ENCODE data around the gene CHMP4A.
A peak's percentile ranks its signal among the peaks of the same experiment; 100 is the strongest.

The CHMP4A gene

DNA sequence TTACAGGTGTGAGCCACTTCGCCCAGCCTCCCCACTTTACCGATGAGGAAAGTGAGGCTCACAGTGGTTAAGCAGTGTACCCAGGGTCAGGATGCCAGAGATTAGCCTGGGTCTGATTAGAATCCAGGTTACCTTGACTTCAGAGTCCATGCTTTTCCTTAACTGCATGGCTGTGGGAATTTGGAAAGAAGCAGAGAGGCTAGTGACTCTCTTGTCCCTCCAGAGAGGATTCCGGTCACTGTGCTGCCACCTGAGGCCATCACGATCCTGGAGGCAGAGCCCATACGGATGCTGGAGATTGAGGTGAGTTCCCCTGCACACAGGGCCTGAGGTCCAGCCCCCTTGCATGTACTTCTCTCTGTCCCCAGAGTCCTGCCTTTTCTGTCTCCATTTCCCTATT lies 36.7 kb downstream of the CHMP4A start:
- Histone ChIP-seq H3K4me1 (ENCODE audit: insufficient read depth, low read length) (no peaks in the 10 kb centered on the region), H3K36me3 (ENCODE audit: insufficient read depth, low read length) (peaks cover 9% of the 10 kb centered on the region), H3K9ac (ENCODE audit: low read depth, low read length) (no peak overlapping the region), H3K9me3 (ENCODE audit: control insufficient read depth, insufficient read depth, low read length) (no peaks in the 10 kb centered on the region)

DNA sequence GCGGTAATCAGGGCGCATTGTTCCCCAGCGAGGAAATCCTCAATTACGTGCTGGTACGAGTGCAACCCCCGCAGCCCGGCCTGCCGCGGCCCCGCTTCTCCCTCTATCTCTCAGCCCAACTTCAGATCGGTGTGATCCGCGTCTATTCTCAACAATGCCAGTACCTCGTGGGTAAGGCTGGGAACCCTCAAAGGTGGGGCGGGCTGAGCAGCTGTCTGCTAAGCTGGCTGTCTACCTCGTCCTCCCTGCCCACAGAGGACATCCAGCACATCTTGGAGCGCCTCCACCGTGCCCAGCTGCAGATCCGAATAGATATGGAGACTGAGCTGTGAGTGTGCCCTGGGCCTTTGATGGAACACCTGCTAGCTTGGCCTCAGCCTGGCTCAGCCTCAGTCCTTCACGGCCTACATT lies 40.4 kb downstream of the CHMP4A start:
- peak overlapping the region; percentile 69; the same call in 1 of the 2 replicates for H3K9ac ChIP-seq (ENCODE audit: low read depth, low read length)
- no peaks in the 10 kb centered on the region for H3K36me3 ChIP-seq (ENCODE audit: insufficient read depth, low read length)
- no peaks in the 10 kb centered on the region for H3K4me1 ChIP-seq (ENCODE audit: insufficient read depth, low read length)
- H3K9me3 ChIP-seq (ENCODE audit: control insufficient read depth, insufficient read depth, low read length): no peaks in the 10 kb centered on the region

GRCh38 chr14:24172261-24172860 lies 40.9 kb downstream of the CHMP4A start:
- Histone ChIP-seq H3K9ac (ENCODE audit: low read depth, low read length) (peak overlapping the region; percentile 69), H3K4me1 (ENCODE audit: insufficient read depth, low read length) (no peaks in the 10 kb centered on the region)

GRCh38 chr14:24171422-24172260 lies 41.6 kb downstream of the CHMP4A start, which contains the start of gene REC8:
Gene REC8 (plus strand): TSS chr14:24172080. CDS start chr14:24172553, 473 bp downstream.
- peak within 1 kb of the TSS; percentile 69 for H3K9ac ChIP-seq (ENCODE audit: low read depth, low read length)
- no peaks in the 10 kb centered on the region for H3K36me3 ChIP-seq (ENCODE audit: insufficient read depth, low read length)
- H3K9me3 ChIP-seq (ENCODE audit: control insufficient read depth, insufficient read depth, low read length): no peaks in the 10 kb centered on the region
- H3K4me1 ChIP-seq (ENCODE audit: insufficient read depth, low read length): no peaks in the 10 kb centered on the region

More at GRCh38 chr14:24172261-24172860, 40.9 kb downstream of the CHMP4A start:
- H3K36me3 ChIP-seq (ENCODE audit: insufficient read depth, low read length): no peaks in the 10 kb centered on the region
- no peaks in the 10 kb centered on the region for H3K9me3 ChIP-seq (ENCODE audit: control insufficient read depth, insufficient read depth, low read length)

GRCh38 chr14:24167469-24168114 lies 45.7 kb downstream of the CHMP4A start:
- Histone ChIP-seq H3K9ac (ENCODE audit: low read depth, low read length) (no peak overlapping the region), H3K36me3 (ENCODE audit: insufficient read depth, low read length) (no peaks in the 10 kb centered on the region; the same call in none of the 2 replicates)

GRCh38 chr14:24165785-24166184 lies 47.5 kb downstream of the CHMP4A start:
- Histone ChIP-seq H3K9me3 (ENCODE audit: control insufficient read depth, insufficient read depth, low read length) (no peaks in the 10 kb centered on the region), H3K9ac (ENCODE audit: low read depth, low read length) (no peak overlapping the region), H3K4me1 (ENCODE audit: insufficient read depth, low read length) (peaks cover 5% of the 10 kb centered on the region; the same call in 1 of the 2 replicates), H3K36me3 (ENCODE audit: insufficient read depth, low read length) (no peaks in the 10 kb centered on the region; the same call in none of the 2 replicates)

More at GRCh38 chr14:24167469-24168114, 45.7 kb downstream of the CHMP4A start:
- Histone ChIP-seq H3K9me3 (ENCODE audit: control insufficient read depth, insufficient read depth, low read length) (no peaks in the 10 kb centered on the region), H3K4me1 (ENCODE audit: insufficient read depth, low read length) (no peaks in the 10 kb centered on the region)

DNA sequence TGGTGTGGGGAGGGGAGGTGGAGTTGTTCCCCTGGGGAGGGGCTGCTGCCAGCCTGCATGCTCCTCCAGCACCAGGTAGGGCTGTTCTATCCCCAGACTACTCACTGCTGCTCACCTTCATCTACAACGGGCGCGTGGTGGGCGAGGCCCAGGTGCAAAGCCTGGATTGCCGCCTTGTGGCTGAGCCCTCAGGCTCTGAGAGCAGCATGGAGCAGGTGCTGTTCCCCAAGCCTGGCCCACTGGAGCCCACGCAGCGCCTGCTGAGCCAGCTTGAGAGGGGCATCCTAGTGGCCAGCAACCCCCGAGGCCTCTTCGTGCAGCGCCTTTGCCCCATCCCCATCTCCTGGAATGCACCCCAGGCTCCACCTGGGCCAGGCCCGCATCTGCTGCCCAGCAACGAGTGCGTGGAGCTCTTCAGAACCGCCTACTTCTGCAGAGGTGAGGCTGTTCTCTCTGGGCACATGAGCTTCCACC lies 48.7 kb downstream of the CHMP4A start:
- no peaks in the 10 kb centered on the region for H3K9me3 ChIP-seq (ENCODE audit: control insufficient read depth, insufficient read depth, low read length)
- peaks cover 5% of the 10 kb centered on the region; the same call in 1 of the 2 replicates for H3K4me1 ChIP-seq (ENCODE audit: insufficient read depth, low read length)
- H3K36me3 ChIP-seq (ENCODE audit: insufficient read depth, low read length): peaks cover 3% of the 10 kb centered on the region
- no peak overlapping the region for H3K9ac ChIP-seq (ENCODE audit: low read depth, low read length)

GRCh38 chr14:24162093-24162492 lies 51.2 kb downstream of the CHMP4A start:
- Histone ChIP-seq H3K9ac (ENCODE audit: low read depth, low read length) (no peak overlapping the region), H3K9me3 (ENCODE audit: control insufficient read depth, insufficient read depth, low read length) (no peaks in the 10 kb centered on the region), H3K4me1 (ENCODE audit: insufficient read depth, low read length) (peaks cover 5% of the 10 kb centered on the region; the same call in 1 of the 2 replicates), H3K36me3 (ENCODE audit: insufficient read depth, low read length) (peaks cover 13% of the 10 kb centered on the region)

DNA sequence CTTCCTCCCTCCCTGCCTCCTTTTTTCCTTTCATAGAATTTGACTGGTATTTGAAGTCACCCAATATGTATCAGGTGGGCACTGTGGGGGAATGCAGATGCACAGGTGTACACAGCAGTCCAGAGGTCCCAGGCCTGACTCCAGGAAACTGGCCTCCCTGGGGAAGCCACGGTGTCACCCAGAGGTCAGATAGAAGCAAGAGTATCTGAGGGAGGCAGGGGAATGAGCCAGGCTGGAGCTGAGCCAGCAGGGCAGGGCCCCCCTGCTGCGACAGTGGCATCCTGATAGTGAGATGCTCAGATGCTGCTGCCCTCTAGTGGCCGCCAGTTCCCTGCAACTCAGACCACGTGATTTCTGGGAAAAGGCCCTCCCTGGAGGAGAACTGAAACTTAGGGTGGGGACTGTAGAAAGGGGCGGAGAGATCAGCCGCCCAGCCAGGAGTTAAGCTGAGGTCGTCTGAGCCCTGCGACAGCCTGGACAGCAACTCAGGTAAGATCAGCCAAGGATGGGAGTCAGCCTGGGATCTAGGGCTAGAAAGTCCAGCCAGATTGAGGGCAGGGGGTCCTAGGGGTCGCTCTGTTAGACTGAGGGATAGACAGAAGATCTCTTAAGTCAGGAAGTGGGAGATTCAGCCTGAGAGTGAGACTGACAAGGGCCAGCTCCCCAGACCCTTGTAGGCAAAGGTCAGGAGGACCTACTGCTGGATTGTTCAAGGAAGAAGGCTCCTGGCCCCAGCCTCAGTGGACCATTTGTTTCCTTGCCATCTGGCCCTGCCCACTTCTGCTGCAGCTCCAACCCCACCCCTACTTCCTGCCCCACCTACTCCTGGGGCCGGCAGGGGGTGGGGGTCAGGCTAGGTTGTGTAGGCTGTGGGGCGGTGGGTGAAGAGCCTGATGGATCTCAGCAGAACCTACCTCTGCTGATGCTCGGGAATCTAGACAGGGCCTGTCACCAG lies 52.2 kb downstream of the CHMP4A start, which contains the start of gene IRF9:
IRF9 (plus strand) TSS at position 416 of the 955 bp plus-strand sequence. CDS start 880 bp downstream, outside the sequence.
- Histone ChIP-seq H3K9me3 (ENCODE audit: control insufficient read depth, insufficient read depth, low read length) (no peaks in the 10 kb centered on the region), H3K9ac (ENCODE audit: low read depth, low read length) (peak within 1 kb of the TSS; percentile 49), H3K4me1 (ENCODE audit: insufficient read depth, low read length) (peaks cover 5% of the 10 kb centered on the region; the same call in 1 of the 2 replicates), H3K36me3 (ENCODE audit: insufficient read depth, low read length) (peaks cover 16% of the 10 kb centered on the region)

- Histone ChIP-seq H3K9ac (ENCODE audit: low read depth, low read length) (no peak overlapping the region), H3K4me1 (ENCODE audit: insufficient read depth, low read length) (peaks cover 5% of the 10 kb centered on the region; the same call in 1 of the 2 replicates), H3K36me3 (ENCODE audit: insufficient read depth, low read length) (peaks cover 20% of the 10 kb centered on the region), H3K9me3 (ENCODE audit: control insufficient read depth, insufficient read depth, low read length) (no peaks in the 10 kb centered on the region)
Observed at GRCh38 chr14:24160499-24160849, 52.8 kb downstream of the CHMP4A start.

DNA sequence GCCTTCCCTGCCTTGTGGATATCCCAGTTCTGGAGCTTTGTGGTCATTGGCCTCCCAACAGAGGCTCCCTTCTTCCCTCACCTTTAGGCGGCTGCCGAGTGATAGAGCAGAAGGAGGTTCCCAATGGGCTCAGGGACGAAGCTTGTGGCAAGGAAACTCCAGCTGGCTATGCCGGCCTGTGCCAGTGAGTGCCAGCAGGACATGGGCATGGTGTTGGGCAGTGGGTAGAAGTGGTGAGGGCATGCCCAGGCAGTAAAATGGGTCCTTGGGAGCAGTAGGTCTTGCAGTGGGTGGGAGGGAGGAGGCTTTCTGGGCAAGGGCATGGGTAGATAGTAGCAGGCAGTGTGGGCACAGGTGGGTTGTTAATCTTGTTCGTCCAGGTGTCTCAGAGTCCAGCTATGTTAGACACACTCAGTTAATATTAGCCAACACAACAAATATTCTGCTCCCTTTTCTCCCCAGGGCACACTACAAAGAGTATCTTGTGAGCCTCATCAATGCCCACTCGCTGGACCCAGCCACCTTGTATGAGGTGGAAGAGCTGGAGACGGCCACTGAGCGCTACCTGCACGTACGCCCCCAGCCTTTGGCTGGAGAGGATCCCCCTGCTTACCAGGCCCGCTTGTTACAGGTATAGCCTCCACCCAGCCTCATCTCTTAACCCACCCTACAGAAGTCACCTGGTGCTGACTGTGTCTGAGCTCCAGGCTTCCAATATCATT lies 53.4 kb downstream of the CHMP4A start:
- Histone ChIP-seq H3K9ac (ENCODE audit: low read depth, low read length) (no peak overlapping the region), H3K9me3 (ENCODE audit: control insufficient read depth, insufficient read depth, low read length) (no peaks in the 10 kb centered on the region), H3K4me1 (ENCODE audit: insufficient read depth, low read length) (peaks cover 5% of the 10 kb centered on the region; the same call in 1 of the 2 replicates), H3K36me3 (ENCODE audit: insufficient read depth, low read length) (peaks cover 20% of the 10 kb centered on the region)

Data from ES-I3 (cell line).